Measurements from ENCODE around the gene PRR20G.

DNA sequence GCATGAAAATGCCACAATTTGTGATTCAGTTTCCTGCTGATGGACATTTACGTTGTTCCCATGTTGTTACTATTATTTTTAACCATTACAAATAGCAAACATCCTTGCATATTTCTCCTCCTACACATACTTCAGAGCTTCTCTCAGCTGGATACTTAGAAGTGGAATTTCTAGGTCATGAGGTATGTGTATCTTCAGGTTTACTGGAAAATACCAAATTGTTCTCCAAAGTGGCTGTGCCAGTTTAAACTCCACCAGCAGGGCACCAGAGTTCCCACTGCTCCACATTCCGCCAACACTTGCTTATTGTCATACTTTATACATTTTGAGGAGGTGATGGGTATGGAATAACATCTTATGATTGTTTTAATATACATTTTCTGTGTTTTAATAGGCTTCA lies 49.2 kb downstream of the PRR20G start:
- TF ChIP-seq, protein P1, sequence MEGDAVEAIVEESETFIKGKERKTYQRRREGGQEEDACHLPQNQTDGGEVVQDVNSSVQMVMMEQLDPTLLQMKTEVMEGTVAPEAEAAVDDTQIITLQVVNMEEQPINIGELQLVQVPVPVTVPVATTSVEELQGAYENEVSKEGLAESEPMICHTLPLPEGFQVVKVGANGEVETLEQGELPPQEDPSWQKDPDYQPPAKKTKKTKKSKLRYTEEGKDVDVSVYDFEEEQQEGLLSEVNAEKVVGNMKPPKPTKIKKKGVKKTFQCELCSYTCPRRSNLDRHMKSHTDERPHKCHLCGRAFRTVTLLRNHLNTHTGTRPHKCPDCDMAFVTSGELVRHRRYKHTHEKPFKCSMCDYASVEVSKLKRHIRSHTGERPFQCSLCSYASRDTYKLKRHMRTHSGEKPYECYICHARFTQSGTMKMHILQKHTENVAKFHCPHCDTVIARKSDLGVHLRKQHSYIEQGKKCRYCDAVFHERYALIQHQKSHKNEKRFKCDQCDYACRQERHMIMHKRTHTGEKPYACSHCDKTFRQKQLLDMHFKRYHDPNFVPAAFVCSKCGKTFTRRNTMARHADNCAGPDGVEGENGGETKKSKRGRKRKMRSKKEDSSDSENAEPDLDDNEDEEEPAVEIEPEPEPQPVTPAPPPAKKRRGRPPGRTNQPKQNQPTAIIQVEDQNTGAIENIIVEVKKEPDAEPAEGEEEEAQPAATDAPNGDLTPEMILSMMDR (conservative IDR thresholded peaks at IDR 0.05 in 1 of 2, IDR thresholded peaks at IDR 0.05 in 1 of 2; ENCODE audit: low read depth in 1 of 2, low read length in 2 of 2): no peak
- no peak for TF ChIP-seq EZH2 (IDR thresholded peaks at IDR 0.05; ENCODE audit: low read length, missing control alignments)

Data from fibroblast of lung (primary cell).